SW480 (cell line): Measurements from ENCODE around the gene ALDH3A1.

Experiments
- DNase-seq: peaks from one replicate; pipeline ENCODE4 v3.0.0-alpha.2; 2016; ENCODE audit warnings: low spot score

The ALDH3A1 gene

GRCh38 chr17:19703828-19704613 lies 44.1 kb downstream of the ALDH3A1 start:
- DNase-seq, result no peak

GRCh38 chr17:19703106-19703827 lies 44.8 kb downstream of the ALDH3A1 start:
- no peak for DNase-seq

GRCh38 chr17:19702217-19702641 lies 45.9 kb downstream of the ALDH3A1 start:
- no peak for DNase-seq
